ENCODE measurements around the gene SORCS2. TPM values are rescaled to one million over a fixed set of nuclear protein-coding genes. Genes with fewer than 3 reads are reported as not detected.
A peak's percentile ranks its signal among the peaks of the same experiment; 100 is the strongest.

The SORCS2 gene
- total and polyA plus RNA-seq, 2 of the 13 experiments (the other 11 are each of a cell fraction or from before 2014, with no cell fraction given), result 0.82 to 1.0 TPM

GRCh38 chr4:7424553-7425111 is 232.3 kb downstream of the SORCS2 start:
- ATAC-seq (peak; percentile 46), DNase-seq (ENCODE audit: low spot score) (no peak), FAIRE-seq (no peak)
- in situ Hi-C loops (cut with HindIII; ENCODE audit: extremely low pct_ligation_motif_present, low pct_unique_long_range_greater_than_20kb) (no loop called here), intact Hi-C loops (cut with micrococcal nuclease; ENCODE audit: unreplicated experiment) (no loop called here)
- CTCF ChIA-PET (ENCODE audit: low intra/inter-chr PET ratio, low total read pairs), result no interaction called here
- Histone ChIP-seq H3K27me3 (ENCODE audit: control insufficient read depth in 1 of 2, insufficient read depth in 2 of 2, low read length in 2 of 2) (peaks cover 13 to 37% of the 10 kb centered on the region in 2 experiments; a peak in 4 of 5 replicates), H2AFZ (ENCODE audit: low read length) (no peak overlapping the region), H4K20me1 (ENCODE audit: insufficient read depth, low read length) (no peaks in the 10 kb centered on the region), H3K4me3 (replicated peaks in 1 of 3; ENCODE audit: insufficient read depth in 1 of 3, low read depth in 2 of 3, low read length in 3 of 3) (peak overlapping the region in 1 of 3 experiments; percentile 30; a peak in 1 of 6 replicates), H3K9me3 (ENCODE audit: low read length) (no peaks in the 10 kb centered on the region), H3K4me2 (ENCODE audit: low read depth, low read length) (peak overlapping the region; percentile 61; the same call in 1 of the 2 replicates), H3K9ac (ENCODE audit: insufficient read depth, low read depth, low read length) (no peak overlapping the region), H3K36me3 (replicated peaks in 1 of 2; ENCODE audit: control insufficient read depth in 1 of 2, insufficient read depth in 2 of 2, low read length in 2 of 2) (no peaks in the 10 kb centered on the region), H3K27ac (ENCODE audit: extremely low read length, insufficient read depth, low read length) (no peak overlapping the region), H3K79me2 (ENCODE audit: insufficient read depth, low read length) (no peaks in the 10 kb centered on the region), H3K4me1 (ENCODE audit: insufficient read depth, low read length) (peaks cover 9% of the 10 kb centered on the region)
- no CpG with 5 or more reads among the region's 18 CpGs for WGBS (ENCODE audit: low lambda C conversion rate)
- POLR2A ChIA-PET, result no interaction called here
- TF ChIP-seq HIC2 (CRISPR knock-in tag; IDR thresholded peaks at IDR 0.05; ENCODE audit: low read depth) (peak; percentile 83; the same call in 1 of the 2 replicates), FOXA1 (IDR thresholded peaks at IDR 0.05) (no peak), FOXA1 (CRISPR knock-in tag; IDR thresholded peaks at IDR 0.05) (no peak)
- no TSS peak for BruUV-seq (replicated peaks)

GRCh38 chr4:7425124-7425523 is 232.8 kb downstream of the SORCS2 start:
- 34% methylated on average over 5 of the region's 13 CpGs for WGBS (ENCODE audit: low lambda C conversion rate)
- H3K27me3 ChIP-seq (ENCODE audit: control insufficient read depth in 1 of 2, insufficient read depth in 2 of 2, low read length in 2 of 2), result peaks cover 14 to 37% of the 10 kb centered on the region in 2 experiments; a peak in 4 of 5 replicates
- no TSS peak for BruUV-seq (replicated peaks)
- H3K79me2 ChIP-seq (ENCODE audit: insufficient read depth, low read length), result no peaks in the 10 kb centered on the region
- ChIA-PET CTCF (ENCODE audit: low intra/inter-chr PET ratio, low total read pairs) (no interaction called here), POLR2A (no interaction called here)
- H3K9ac ChIP-seq (ENCODE audit: insufficient read depth, low read depth, low read length), result 0 out of 2 replicates have a peak overlapping the region, but pooled peaks have one; percentile 11
- FAIRE-seq (no peak), DNase-seq (ENCODE audit: low spot score) (no peak), ATAC-seq (peak; percentile 18; the same call in 2 of the 3 replicates)
- no peaks in the 10 kb centered on the region for H3K36me3 ChIP-seq (replicated peaks in 1 of 2; ENCODE audit: control insufficient read depth in 1 of 2, insufficient read depth in 2 of 2, low read length in 2 of 2)
- peaks cover 9% of the 10 kb centered on the region for H3K4me1 ChIP-seq (ENCODE audit: insufficient read depth, low read length)
- intact Hi-C loops (cut with micrococcal nuclease; ENCODE audit: unreplicated experiment), result no loop called here
- no peaks in the 10 kb centered on the region for H3K9me3 ChIP-seq (ENCODE audit: low read length)
- peak overlapping the region; percentile 61 for H3K4me2 ChIP-seq (ENCODE audit: low read depth, low read length)
- peak overlapping the region in 1 of 3 experiments; percentile 30; a peak in 1 of 6 replicates for H3K4me3 ChIP-seq (replicated peaks in 1 of 3; ENCODE audit: insufficient read depth in 1 of 3, low read depth in 2 of 3, low read length in 3 of 3)
- in situ Hi-C loops (cut with HindIII; ENCODE audit: extremely low pct_ligation_motif_present, low pct_unique_long_range_greater_than_20kb), result no loop called here
- no peak overlapping the region for H3K27ac ChIP-seq (ENCODE audit: extremely low read length, insufficient read depth, low read length)
- TF ChIP-seq NKX3-1 (CRISPR knock-in tag; IDR thresholded peaks at IDR 0.05) (no peak), IRF2 (CRISPR knock-in tag; IDR thresholded peaks at IDR 0.05) (no peak), ZNF687 (CRISPR knock-in tag; IDR thresholded peaks at IDR 0.05) (peak; percentile 22; the same call in 1 of the 2 replicates)
- H2AFZ ChIP-seq (ENCODE audit: low read length), result no peak overlapping the region
- no peaks in the 10 kb centered on the region for H4K20me1 ChIP-seq (ENCODE audit: insufficient read depth, low read length)
